LNCAP (cell line): Measurements from ENCODE around the gene TMEM59L.

Experiments
- TF ChIP-seq, protein P1 (sequence below): fragments of 450-650 bp; IDR thresholded peaks from 2 replicates; pipeline ENCODE4 v1.5.1; 2017; ENCODE audit warnings: mild to moderate bottlenecking

The TMEM59L gene

GRCh38 chr19:18662972-18663732 lies 50.5 kb downstream of the TMEM59L start:
- TF ChIP-seq, protein P1, sequence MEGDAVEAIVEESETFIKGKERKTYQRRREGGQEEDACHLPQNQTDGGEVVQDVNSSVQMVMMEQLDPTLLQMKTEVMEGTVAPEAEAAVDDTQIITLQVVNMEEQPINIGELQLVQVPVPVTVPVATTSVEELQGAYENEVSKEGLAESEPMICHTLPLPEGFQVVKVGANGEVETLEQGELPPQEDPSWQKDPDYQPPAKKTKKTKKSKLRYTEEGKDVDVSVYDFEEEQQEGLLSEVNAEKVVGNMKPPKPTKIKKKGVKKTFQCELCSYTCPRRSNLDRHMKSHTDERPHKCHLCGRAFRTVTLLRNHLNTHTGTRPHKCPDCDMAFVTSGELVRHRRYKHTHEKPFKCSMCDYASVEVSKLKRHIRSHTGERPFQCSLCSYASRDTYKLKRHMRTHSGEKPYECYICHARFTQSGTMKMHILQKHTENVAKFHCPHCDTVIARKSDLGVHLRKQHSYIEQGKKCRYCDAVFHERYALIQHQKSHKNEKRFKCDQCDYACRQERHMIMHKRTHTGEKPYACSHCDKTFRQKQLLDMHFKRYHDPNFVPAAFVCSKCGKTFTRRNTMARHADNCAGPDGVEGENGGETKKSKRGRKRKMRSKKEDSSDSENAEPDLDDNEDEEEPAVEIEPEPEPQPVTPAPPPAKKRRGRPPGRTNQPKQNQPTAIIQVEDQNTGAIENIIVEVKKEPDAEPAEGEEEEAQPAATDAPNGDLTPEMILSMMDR: no peak

GRCh38 chr19:18663940-18664530 lies 51.4 kb downstream of the TMEM59L start:
- TF ChIP-seq, protein P1: no peak

DNA sequence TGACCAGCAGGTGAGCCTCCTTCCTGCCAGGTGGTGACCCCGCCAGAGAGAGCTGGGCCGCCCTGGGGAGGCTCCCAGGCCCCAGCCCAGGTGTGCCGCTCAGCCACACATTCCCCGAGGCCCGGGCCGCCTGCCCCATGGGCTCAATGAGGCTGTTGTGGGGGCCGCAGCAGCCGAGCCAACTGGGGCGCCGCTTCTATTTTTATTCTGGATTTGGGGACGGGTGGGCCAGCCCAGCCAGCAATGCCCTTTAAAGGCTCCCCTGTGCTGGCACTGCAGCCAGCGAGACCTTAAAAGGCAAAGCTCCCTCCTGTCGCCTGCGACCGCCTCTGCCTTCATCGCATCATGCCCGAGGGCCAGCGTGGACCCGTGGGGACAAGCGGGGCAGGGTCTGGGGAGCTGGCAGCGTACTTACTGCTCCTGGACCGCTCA lies 53.1 kb downstream of the TMEM59L start:
- TF ChIP-seq, protein P1: no peak

- TF ChIP-seq, protein P1: no peak
These were observed 53.6 kb downstream of the TMEM59L start for GRCh38 chr19:18666317-18666716.

DNA sequence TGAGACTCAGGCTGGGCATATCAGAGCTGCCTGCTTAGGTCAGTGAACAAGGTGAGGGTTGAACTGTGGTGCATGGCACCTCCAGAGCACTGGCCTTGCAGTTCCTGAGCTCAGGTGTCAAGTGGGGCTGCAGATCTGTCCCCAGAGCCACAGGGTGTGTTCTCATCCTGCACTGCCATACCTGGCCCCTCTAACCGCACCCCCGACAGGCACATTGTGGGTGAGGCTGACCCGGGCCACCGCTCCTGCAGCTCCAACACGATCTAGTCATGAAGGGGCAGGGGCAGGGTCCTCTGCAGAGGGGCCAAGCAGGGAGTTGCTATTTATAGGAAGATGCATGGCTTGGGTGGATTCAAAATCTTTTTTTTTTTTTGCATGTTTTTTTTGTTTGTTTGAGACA lies 54.1 kb downstream of the TMEM59L start:
- TF ChIP-seq, protein P1: no peak

DNA sequence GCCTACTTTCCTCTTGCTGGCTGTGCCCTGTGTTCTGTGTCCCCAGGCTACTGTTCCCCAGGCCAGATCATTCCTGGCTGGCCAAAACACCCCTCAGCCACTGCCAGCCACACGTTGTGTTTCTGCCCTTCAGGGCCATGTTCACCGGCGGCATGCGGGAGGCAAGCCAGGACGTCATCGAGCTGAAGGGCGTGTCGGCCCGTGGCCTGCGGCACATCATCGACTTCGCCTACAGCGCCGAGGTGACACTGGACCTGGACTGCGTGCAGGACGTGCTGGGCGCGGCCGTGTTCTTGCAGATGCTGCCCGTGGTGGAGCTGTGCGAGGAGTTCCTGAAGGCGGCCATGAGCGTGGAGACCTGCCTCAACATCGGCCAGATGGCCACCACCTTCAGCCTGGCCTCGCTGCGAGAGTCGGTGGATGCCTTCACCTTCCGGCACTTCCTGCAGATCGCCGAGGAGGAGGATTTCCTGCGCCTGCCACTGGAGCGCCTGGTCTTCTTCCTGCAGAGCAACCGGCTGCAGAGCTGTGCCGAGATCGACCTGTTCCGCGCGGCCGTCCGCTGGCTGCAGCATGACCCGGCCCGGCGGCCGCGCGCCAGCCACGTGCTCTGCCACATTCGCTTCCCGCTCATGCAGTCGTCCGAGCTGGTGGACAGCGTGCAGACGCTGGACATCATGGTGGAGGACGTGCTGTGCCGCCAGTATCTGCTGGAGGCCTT lies 55.0 kb downstream of the TMEM59L start:
- TF ChIP-seq, protein P1: no peak

GRCh38 chr19:18668252-18668631 lies 55.6 kb downstream of the TMEM59L start:
- TF ChIP-seq, protein P1: no peak
